H9 (cell line): ENCODE results near the gene ADGRL3. TPM values are rescaled to one million over a fixed set of nuclear protein-coding genes. Genes with fewer than 3 reads are reported as not detected.

Source experiments
- DNase-seq: peaks from one replicate; pipeline ENCODE4 v3.0.0-alpha.2; 2017
- H2AFZ ChIP-seq: one replicate; pipeline ENCODE4 v1.6.1; 2013; ENCODE audit warnings: mild to moderate bottlenecking, low read length, control low read depth, moderate library complexity
- H2AK5ac ChIP-seq: 2 replicates; pipeline ENCODE4 v1.6.1; 2013; ENCODE audit warnings: low read length, control low read depth, mixed read lengths; ENCODE audit not compliant: insufficient read length
- H2BK120ac ChIP-seq: one replicate; pipeline ENCODE4 v1.6.1; 2013; ENCODE audit warnings: low read depth, mild to moderate bottlenecking, low read length, control low read depth, inconsistent platforms; ENCODE audit not compliant: poor library complexity, severe bottlenecking
- H2BK12ac ChIP-seq: 2 replicates; pipeline ENCODE4 v1.6.1; 2013; ENCODE audit warnings: low read length, control low read depth, mixed read lengths, low read depth; ENCODE audit not compliant: insufficient read length
- H2BK15ac ChIP-seq: 2 replicates; pipeline ENCODE4 v1.6.1; 2013; ENCODE audit warnings: low read depth, low read length, control low read depth
- H2BK20ac ChIP-seq: one replicate; pipeline ENCODE4 v1.6.1; 2013; ENCODE audit warnings: low read depth, mild to moderate bottlenecking, low read length, control low read depth, inconsistent platforms; ENCODE audit not compliant: poor library complexity, severe bottlenecking
- H2BK5ac ChIP-seq: 2 replicates; pipeline ENCODE4 v1.6.1; 2013; ENCODE audit warnings: low read length, control low read depth, mixed read lengths; ENCODE audit not compliant: insufficient read length
- H3K14ac ChIP-seq: 2 replicates; pipeline ENCODE4 v1.6.1; 2013; ENCODE audit warnings: low read length, control low read depth; ENCODE audit not compliant: insufficient read depth
- H3K18ac ChIP-seq: 2 replicates; pipeline ENCODE4 v1.6.1; 2013; ENCODE audit warnings: low read depth, mild to moderate bottlenecking, mixed read lengths, low read length, control low read depth; ENCODE audit not compliant: insufficient read length
- H3K23ac ChIP-seq: 2 replicates; pipeline ENCODE4 v1.6.1; 2013; ENCODE audit warnings: low read length, control low read depth, mixed read lengths, low read depth; ENCODE audit not compliant: insufficient read length
- H3K23me2 ChIP-seq: 2 replicates; pipeline ENCODE4 v1.6.1; 2013; ENCODE audit warnings: low read depth, mild to moderate bottlenecking, mixed read lengths, low read length, control low read depth; ENCODE audit not compliant: insufficient read length, poor library complexity, severe bottlenecking
- H3K27ac ChIP-seq: 2 replicates; pipeline ENCODE4 v1.5.1; 2013; ENCODE audit warnings: low read length, control low read depth, mixed read lengths, low read depth; ENCODE audit not compliant: insufficient read length
- H3K27me3 ChIP-seq: 2 replicates; pipeline ENCODE4 v1.6.1; 2013; ENCODE audit warnings: low read length, control low read depth, inconsistent platforms; ENCODE audit not compliant: insufficient read depth
- H3K4ac ChIP-seq: 2 replicates; pipeline ENCODE4 v1.6.1; 2013; ENCODE audit warnings: low read depth, mild to moderate bottlenecking, control low read depth, inconsistent platforms, low read length, moderate library complexity
- H3K4me1 ChIP-seq: 2 replicates; pipeline ENCODE4 v1.6.1; 2013; ENCODE audit warnings: low read length, control low read depth, inconsistent platforms; ENCODE audit not compliant: insufficient read depth
- H3K4me2 ChIP-seq: 2 replicates; pipeline ENCODE4 v1.6.1; 2013; ENCODE audit warnings: low read length, control low read depth, mixed read lengths; ENCODE audit not compliant: insufficient read length, insufficient read depth
- H3K56ac ChIP-seq: 2 replicates; pipeline ENCODE4 v1.6.1; 2013; ENCODE audit warnings: low read depth, mild to moderate bottlenecking, mixed read lengths, low read length, control low read depth; ENCODE audit not compliant: insufficient read length
- H3K79me1 ChIP-seq: 2 replicates; pipeline ENCODE4 v1.6.1; 2013; ENCODE audit warnings: low read depth, mild to moderate bottlenecking, moderate library complexity, low read length, control low read depth, inconsistent platforms; ENCODE audit not compliant: insufficient read depth, poor library complexity, severe bottlenecking
- H3K79me2 ChIP-seq: 2 replicates; pipeline ENCODE4 v1.6.1; 2013; ENCODE audit warnings: low read length, control low read depth, inconsistent platforms; ENCODE audit not compliant: insufficient read depth
- H3K9ac ChIP-seq: 2 replicates; pipeline ENCODE4 v1.6.1; 2013; ENCODE audit warnings: low read length, control low read depth, mixed read lengths; ENCODE audit not compliant: insufficient read length; ENCODE audit errors: extremely low read depth
- H3K9me3 ChIP-seq: one replicate; pipeline ENCODE4 v1.6.1; 2013; ENCODE audit warnings: low read depth, low read length, inconsistent platforms; ENCODE audit not compliant: control insufficient read depth
- H3T11ph ChIP-seq: one replicate; pipeline ENCODE4 v1.6.1; 2013; ENCODE audit warnings: mild to moderate bottlenecking, low read length, control low read depth, inconsistent platforms
- H4K20me1 ChIP-seq: one replicate; pipeline ENCODE4 v1.6.1; 2013; ENCODE audit not compliant: control insufficient read depth, insufficient read length, insufficient read depth
- H4K5ac ChIP-seq: 2 replicates; pipeline ENCODE4 v1.6.1; 2013; ENCODE audit warnings: low read depth, mild to moderate bottlenecking, mixed read lengths, low read length, control low read depth; ENCODE audit not compliant: insufficient read length
- H4K8ac ChIP-seq: replicated peaks from 2 replicates; pipeline ENCODE4 v1.6.1; 2013; ENCODE audit warnings: low read length, control low read depth, mixed read lengths, low read depth; ENCODE audit not compliant: insufficient read length
- H4K91ac ChIP-seq: 2 replicates; pipeline ENCODE4 v1.6.1; 2013; ENCODE audit warnings: low read depth, mild to moderate bottlenecking, moderate library complexity, mixed read lengths, low read length, control low read depth; ENCODE audit not compliant: insufficient read length
- H3K27ac Mint-ChIP-seq, 3 experiments: 2 replicates in 2 of 3; 3 replicates in 1 of 3; pipeline ENCODE4 v1.8.0; 2020 to 2021; ENCODE audit warnings: mixed read lengths in 3 of 3, mild to moderate bottlenecking in 1 of 3, moderate library complexity in 1 of 3
- H3K27me3 Mint-ChIP-seq: 2 replicates; pipeline ENCODE4 v1.8.0; 2021; ENCODE audit warnings: low read depth, mild to moderate bottlenecking, moderate library complexity, mixed read lengths
- H3K36me3 Mint-ChIP-seq, 3 experiments: 2 replicates in 2 of 3; 3 replicates in 1 of 3; pipeline ENCODE4 v1.8.0; 2020 to 2021; ENCODE audit warnings: low read depth in 3 of 3, mixed read lengths in 3 of 3; ENCODE audit not compliant: insufficient read depth in 1 of 3
- H3K4me1 Mint-ChIP-seq, 2 experiments: 2 replicates each; pipeline ENCODE4 v1.8.0; 2020; ENCODE audit warnings: mixed read lengths in 2 of 2
- H3K4me3 Mint-ChIP-seq, 2 experiments: 2 replicates in 1 of 2; 3 replicates in 1 of 2; pipeline ENCODE4 v1.8.0; 2020 to 2021; ENCODE audit warnings: mild to moderate bottlenecking in 2 of 2, mixed read lengths in 2 of 2, moderate library complexity in 1 of 2
- H3K9me3 Mint-ChIP-seq, 2 experiments: 2 replicates in 1 of 2; 3 replicates in 1 of 2; pipeline ENCODE4 v1.8.0; 2020; ENCODE audit warnings: mild to moderate bottlenecking in 2 of 2, mixed read lengths in 2 of 2, moderate library complexity in 1 of 2
- CTCF ChIP-seq: fragments of 200-600 bp; sonication (generic); conservative IDR thresholded peaks from 3 replicates; pipeline ENCODE4 v1.8.0; 2021; ENCODE audit warnings: antibody characterized with exemption, mild to moderate bottlenecking
- WGBS: extraction: QIAGEN DNeasy Blood & Tissue Kit; methylation state at CpG from one replicate; pipeline ENCODE4 v1.1.7; 2013; ENCODE audit warnings: missing lambda C conversion rate, low lambda C conversion rate, mixed read lengths; ENCODE audit not compliant: insufficient read length; ENCODE audit errors: extremely low coverage; 5-methylcytosine and 5-hydroxymethylcytosine counted together
- total RNA-seq: library from RNA; stranded (reverse); gene quantifications from 2 replicates; pipeline ENCODE4 v1.2.1, GENCODE V29; 2021

Gene ADGRL3
- total RNA-seq, 1 experiment from 2014 or later = 5.9 TPM

- H3K27me3 ChIP-seq = no peaks in the 10 kb centered on the region
- TF ChIP-seq CTCF = no peak
- no peak overlapping the region for H3T11ph ChIP-seq
- H3K14ac ChIP-seq = no peak overlapping the region
- H3K18ac ChIP-seq = no peak overlapping the region
- H2BK5ac ChIP-seq = no peak overlapping the region
- H4K8ac ChIP-seq = no peak overlapping the region
- H3K23me2 ChIP-seq = no peaks in the 10 kb centered on the region
- Mint-ChIP-seq H3K27me3 (no peaks in the 10 kb centered on the region; the same call in 1 of the 2 replicates), H3K27ac (no peak overlapping the region), H3K36me3 (peaks cover 4 to 11% (median 11%) of the 10 kb centered on the region in 3 experiments), H3K4me1 (peaks cover 18 to 28% of the 10 kb centered on the region in 2 experiments), H3K9me3 (peaks cover 0 to 7% of the 10 kb centered on the region in 2 experiments; a peak in 4 of 5 replicates), H3K4me3 (no peak overlapping the region)
- H2BK120ac ChIP-seq = no peak overlapping the region
- H3K27ac ChIP-seq = no peak overlapping the region
- H2BK15ac ChIP-seq = no peak overlapping the region
- no peak overlapping the region for H4K91ac ChIP-seq
- H3K23ac ChIP-seq = no peak overlapping the region
- no peaks in the 10 kb centered on the region for H3K79me1 ChIP-seq
- DNase-seq = no peak
- no peak overlapping the region for H4K5ac ChIP-seq
- H2BK20ac ChIP-seq = no peak overlapping the region
- H2AK5ac ChIP-seq = no peak overlapping the region
- peaks cover 14% of the 10 kb centered on the region for H3K4me1 ChIP-seq
- H2AFZ ChIP-seq = no peak overlapping the region
- H3K9me3 ChIP-seq = no peaks in the 10 kb centered on the region
- no peak overlapping the region for H3K56ac ChIP-seq
- no peak overlapping the region for H3K4ac ChIP-seq
- no CpG with 5 or more reads among the region's 1 CpG for WGBS
- no peak overlapping the region for H2BK12ac ChIP-seq
- H3K79me2 ChIP-seq = no peaks in the 10 kb centered on the region; the same call in 1 of the 2 replicates
- no peak overlapping the region for H3K4me2 ChIP-seq
- no peaks in the 10 kb centered on the region for H4K20me1 ChIP-seq
- no peak overlapping the region for H3K9ac ChIP-seq
Measured at GRCh38 chr4:61333490-61333889, 133.4 kb downstream of the ADGRL3 start.
